Measurements from ENCODE around the gene SEMA3D.

The SEMA3D gene

GRCh38 chr7:85186521-85187241, at the start of gene SEMA3D:
Gene SEMA3D (minus strand): TSS chr7:85187056. CDS start chr7:85121891, 65,165 bp downstream.
- DNase-seq (ENCODE audit: low spot score) = peak; percentile 89

- DNase-seq (ENCODE audit: low spot score) = peak; percentile 8
Measured at GRCh38 chr7:85234730-85235129, 47.9 kb upstream of the SEMA3D start.

- DNase-seq (ENCODE audit: low spot score) = no peak
Measured at GRCh38 chr7:85232068-85232467, 45.2 kb upstream of the SEMA3D start.

GRCh38 chr7:85230623-85231022, 43.8 kb upstream of the SEMA3D start:
- no peak for DNase-seq (ENCODE audit: low spot score)

- no peak for DNase-seq (ENCODE audit: low spot score)
Measured at GRCh38 chr7:85229544-85229943, 42.7 kb upstream of the SEMA3D start.

DNA sequence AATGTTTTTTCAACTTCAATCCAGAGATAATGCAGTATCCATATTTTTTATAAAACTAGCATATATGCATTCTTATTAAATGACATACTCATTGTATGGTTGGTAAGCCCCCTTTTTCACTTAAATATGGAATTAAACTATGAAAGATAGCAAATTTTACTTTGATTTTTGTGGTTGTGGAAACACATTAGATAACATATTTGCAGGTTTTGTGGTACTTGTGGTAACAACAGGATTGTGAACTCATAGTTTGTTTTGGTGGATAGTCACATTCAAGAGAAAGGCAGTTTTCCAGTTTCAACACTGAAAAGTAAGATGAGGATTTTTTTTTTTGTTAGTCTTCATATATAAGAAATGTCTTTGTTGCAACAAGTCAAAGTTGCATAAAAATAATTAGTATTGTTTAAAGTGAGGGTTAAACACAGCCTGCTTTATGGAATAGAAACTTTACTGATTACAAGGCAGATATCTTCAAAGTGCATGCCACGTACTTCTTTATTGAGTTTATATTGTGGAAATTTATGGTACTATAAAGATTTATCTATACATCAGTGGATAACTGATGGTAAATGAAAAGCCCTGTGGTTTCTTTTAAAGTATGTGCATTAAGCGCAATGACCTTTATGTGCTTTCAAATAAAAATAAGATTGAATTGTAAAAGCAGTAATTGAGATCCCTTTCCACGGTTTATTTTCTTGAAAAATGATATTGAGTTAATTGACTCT, 39.7 kb upstream of the SEMA3D start:
- no peak for DNase-seq (ENCODE audit: low spot score)

- no peak for DNase-seq (ENCODE audit: low spot score)
Measured at GRCh38 chr7:85224171-85224570, 37.3 kb upstream of the SEMA3D start.

GRCh38 chr7:85222522-85222921, 35.7 kb upstream of the SEMA3D start:
- DNase-seq (ENCODE audit: low spot score) = no peak

- no peak for DNase-seq (ENCODE audit: low spot score)
Measured at GRCh38 chr7:85221796-85222195, 34.9 kb upstream of the SEMA3D start.

- DNase-seq (ENCODE audit: low spot score) = no peak
Measured at GRCh38 chr7:85220651-85221050, 33.8 kb upstream of the SEMA3D start.

DNA sequence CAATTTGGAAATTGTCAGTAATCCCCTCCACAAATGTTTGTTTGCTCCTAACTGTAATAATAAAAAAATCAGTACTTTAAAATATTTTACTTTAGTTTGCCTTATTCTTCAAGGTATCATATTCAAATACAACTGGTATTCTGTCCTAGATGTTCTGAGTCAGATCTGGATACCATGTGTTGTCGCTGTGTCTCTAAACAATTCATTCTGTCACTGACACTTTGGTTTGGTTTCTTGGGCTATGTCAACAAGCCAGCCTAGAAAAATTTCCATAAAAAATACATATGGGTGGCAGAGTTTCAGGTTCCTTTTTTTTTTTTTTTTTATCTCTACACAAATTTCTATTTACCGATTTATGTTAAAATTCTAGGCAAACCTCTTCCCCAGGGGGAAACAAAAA, 33.2 kb upstream of the SEMA3D start:
- DNase-seq (ENCODE audit: low spot score) = no peak

DNA sequence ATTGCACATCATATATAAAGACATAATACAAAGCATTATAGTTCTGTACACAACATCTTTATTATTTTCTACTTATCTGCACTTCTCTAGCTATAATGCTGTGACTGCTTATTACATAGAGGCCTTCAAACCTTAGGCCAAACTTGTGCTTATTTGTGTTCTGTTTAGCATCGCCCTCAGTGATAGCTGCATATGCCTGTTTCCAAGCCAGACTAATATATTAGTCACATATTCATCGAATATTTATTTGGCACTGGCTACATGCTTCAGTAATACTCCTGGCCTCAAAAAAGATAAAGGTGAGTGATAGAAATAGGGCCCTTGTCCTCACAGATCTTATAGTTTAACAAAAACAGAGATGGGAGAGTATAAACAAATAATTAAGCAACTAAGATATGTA, 30.2 kb upstream of the SEMA3D start:
- no peak for DNase-seq (ENCODE audit: low spot score)

GRCh38 chr7:85215098-85215497, 28.2 kb upstream of the SEMA3D start:
- DNase-seq (ENCODE audit: low spot score) = no peak

DNA sequence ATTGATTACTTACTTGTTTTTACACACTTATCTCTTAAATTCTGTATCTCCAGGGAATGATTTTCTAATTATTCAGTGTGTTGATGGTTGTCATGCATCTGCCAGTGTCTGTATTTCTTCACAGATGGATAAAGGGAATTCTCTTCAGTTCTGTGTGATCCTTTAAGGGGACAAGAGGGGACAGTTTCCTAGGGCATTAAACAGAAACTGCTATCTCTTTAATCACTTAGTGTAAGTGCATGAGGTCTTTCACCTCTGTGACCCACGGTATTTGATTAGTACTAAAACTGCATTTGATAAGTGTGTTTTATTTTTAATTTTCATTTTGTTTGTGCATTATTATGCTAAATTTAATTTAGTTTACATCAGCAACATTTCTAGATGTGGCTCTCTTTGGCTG, 26.6 kb upstream of the SEMA3D start:
- DNase-seq (ENCODE audit: low spot score) = no peak

- no peak for DNase-seq (ENCODE audit: low spot score)
Measured at GRCh38 chr7:85205754-85206153, 18.9 kb upstream of the SEMA3D start.

- no peak for DNase-seq (ENCODE audit: low spot score)
Measured at GRCh38 chr7:85204496-85204895, 17.6 kb upstream of the SEMA3D start.

DNA sequence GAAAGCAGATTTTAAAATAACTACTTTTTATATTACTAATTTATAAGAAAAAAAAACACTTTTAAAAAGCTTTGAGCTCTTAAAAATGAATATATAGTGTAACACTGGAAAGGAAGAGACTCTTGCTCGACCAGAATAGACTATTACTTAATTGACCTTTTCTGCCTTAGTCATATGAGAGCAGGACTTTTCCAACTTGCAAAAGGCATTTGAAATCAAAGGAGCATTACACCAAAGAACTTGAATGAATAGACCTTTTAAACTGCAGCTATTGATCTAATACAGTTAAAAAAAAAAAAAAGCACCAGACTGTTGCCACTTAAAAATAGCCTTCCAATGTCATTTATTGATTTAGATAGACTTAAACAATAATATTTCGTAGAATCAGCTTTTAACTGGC, 17.2 kb upstream of the SEMA3D start:
- DNase-seq (ENCODE audit: low spot score) = no peak

DNA sequence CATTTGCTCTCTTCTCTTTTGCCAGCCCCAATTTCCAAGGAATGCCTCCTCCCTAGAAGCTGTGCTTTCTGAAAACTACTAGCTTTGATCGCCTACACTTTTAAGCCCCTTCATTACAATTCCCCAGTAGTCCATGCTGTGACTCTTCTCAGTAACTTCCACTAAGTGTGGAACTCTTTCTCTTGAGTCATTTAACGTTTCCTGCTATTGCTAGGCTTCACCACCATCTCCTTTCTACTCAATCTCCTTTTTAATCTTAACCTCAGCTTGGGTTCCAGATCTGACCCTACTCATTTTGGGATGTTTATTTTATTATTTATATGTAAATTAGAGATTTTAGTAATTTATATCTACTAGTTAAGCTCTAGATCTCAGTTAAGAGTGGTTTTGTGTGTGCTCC, 14.4 kb upstream of the SEMA3D start:
- DNase-seq (ENCODE audit: low spot score) = no peak

- DNase-seq (ENCODE audit: low spot score) = no peak
Measured at GRCh38 chr7:85196696-85197095, 9.8 kb upstream of the SEMA3D start.

DNA sequence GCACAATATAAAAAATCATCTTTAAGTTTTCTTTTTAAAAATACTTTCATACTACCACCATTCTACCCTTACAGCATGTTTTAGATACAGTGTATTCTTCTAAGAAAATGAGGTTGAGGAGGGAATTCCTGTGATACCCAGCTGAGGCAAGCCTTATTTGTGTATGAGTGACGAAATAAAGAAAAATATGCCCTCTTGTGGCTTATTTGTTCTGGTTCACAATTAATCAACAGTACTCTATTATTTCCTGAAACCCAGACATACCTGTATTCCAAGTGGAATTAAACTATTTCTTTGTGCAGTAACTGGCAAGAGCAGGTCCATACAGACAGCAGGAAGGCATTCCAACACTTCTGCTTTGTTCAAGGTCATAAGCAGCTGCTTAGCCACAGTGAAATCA, 4.5 kb upstream of the SEMA3D start:
- peak; percentile 20 for DNase-seq (ENCODE audit: low spot score)

DNA sequence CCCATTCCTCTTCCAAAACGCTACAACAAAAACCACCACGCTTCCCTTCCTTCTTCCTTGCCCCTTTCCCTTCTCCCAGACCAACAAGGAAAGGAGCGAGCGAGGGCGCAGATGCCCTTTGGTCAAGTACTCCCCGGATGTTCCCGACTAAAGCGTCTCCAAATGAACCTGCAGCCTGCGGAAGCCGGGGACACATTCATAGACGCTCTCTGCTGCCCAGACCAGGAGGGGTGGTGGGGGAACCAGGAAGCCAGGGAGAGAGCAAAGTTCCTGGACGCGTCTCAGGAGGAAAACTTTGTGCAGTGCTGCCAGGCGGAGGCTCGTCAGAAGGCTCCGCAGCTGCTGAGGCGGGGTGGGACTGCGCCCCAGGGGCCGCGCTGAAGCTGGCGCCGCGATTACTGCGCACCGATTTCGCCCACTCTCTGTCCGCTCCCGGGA, 754 bp downstream of the SEMA3D start:
- peak; percentile 26 for DNase-seq (ENCODE audit: low spot score)

DNA sequence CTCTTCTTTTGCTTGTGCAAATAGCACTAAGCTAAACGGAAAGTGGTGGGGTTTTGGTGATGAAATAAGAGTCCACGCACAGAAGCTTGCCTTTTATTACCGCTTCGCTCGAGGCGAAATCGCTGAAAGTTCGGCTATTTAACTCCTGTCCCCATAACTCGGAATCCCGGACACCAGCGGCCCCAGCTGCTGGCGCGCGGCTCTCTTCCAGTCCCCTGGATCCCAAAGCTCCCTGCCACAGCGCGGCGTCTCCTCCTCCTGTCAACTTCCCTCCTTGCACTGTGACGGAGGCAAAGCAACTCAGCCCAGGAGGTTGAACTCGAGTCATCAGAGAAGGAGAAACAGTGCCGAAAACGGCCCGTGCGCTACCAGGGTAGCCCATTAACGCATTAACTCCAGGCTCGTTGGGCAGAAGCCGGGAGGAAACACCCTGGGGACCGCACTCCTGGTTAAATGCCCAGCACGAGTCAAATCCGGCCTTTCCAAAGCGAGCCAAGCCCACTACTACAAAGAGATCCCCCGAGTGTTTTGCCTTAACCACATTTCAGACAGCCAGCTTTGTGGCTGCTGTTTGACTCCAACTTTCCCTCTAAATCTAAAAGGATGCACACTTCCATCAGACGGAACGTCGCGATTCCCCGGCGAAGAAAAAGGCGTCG, 1.3 kb downstream of the SEMA3D start:
- DNase-seq (ENCODE audit: low spot score) = peak; percentile 49
